K562 (cell line): ENCODE data around the gene WT1. TPM values are rescaled to one million over a fixed set of nuclear protein-coding genes. Genes with fewer than 3 reads are reported as not detected.
A peak's percentile ranks its signal among the peaks of the same experiment; 100 is the strongest.

Source experiments
- BRD4 ChIP-seq: fragments of 200-600 bp; sonication (generic); IDR thresholded peaks from 2 replicates; pipeline ENCODE4 v1.6.1; 2017; ENCODE audit warnings: inconsistent platforms
- GATAD2A ChIP-seq: fragments of 450-650 bp; IDR thresholded peaks from 2 replicates; pipeline ENCODE4 v1.6.1; 2017
- HMG20A ChIP-seq: fragments of 450-650 bp; formaldehyde crosslinking; conservative IDR thresholded peaks from 2 replicates; pipeline ENCODE4 v1.4.0; 2020; ENCODE audit warnings: mild to moderate bottlenecking, mixed read lengths
- HNRNPLL ChIP-seq: fragments of 200-400 bp; formaldehyde crosslinking; IDR thresholded peaks from 2 replicates; pipeline ENCODE4 v1.6.1; 2017; ENCODE audit warnings: low read length, low read depth, mild to moderate bottlenecking; ENCODE audit not compliant: poor library complexity, severe bottlenecking
- KAT7 ChIP-seq: sonication (generic); formaldehyde crosslinking; IDR thresholded peaks from 2 replicates; pipeline ENCODE4 v1.8.0; 2022; ENCODE audit warnings: missing genetic modification reagents, mild to moderate bottlenecking, borderline replicate concordance
- KDM1A ChIP-seq, 2 experiments: fragments of 450-650 bp; IDR thresholded peaks; 2 replicates each; pipeline ENCODE4 v1.6.1; 2016; ENCODE audit warnings: mild to moderate bottlenecking in 2 of 2
- LCOR ChIP-seq: sonication (generic); formaldehyde crosslinking; IDR thresholded peaks from 2 replicates; pipeline ENCODE4 v1.8.0; 2022; ENCODE audit warnings: mild to moderate bottlenecking, missing genetic modification reagents
- NBN ChIP-seq: fragments of 450-650 bp; IDR thresholded peaks from 2 replicates; pipeline ENCODE4 v1.6.1; 2016; ENCODE audit warnings: low read depth, mild to moderate bottlenecking
- NR2C1 ChIP-seq, 2 experiments: fragments of 450-650 bp; IDR thresholded peaks; 2 replicates each; pipeline ENCODE4 v1.6.1; 2017; ENCODE audit warnings: mild to moderate bottlenecking in 2 of 2, antibody characterized with exemption in 1 of 2, inconsistent platforms in 1 of 2, missing compliant biosample characterization in 1 of 2, missing genetic modification characterization in 1 of 2
- SUPT5H ChIP-seq: fragments of 450-650 bp; IDR thresholded peaks from 2 replicates; pipeline ENCODE4 v1.6.1; 2016
- TEAD4 ChIP-seq, 2 experiments: sonication (generic) in 1 of 2; formaldehyde crosslinking in 1 of 2; IDR thresholded peaks; 2 replicates each; pipeline versions ENCODE4 v1.6.1 to v1.8.0; 2012 to 2022; ENCODE audit warnings: borderline replicate concordance in 1 of 2, inconsistent platforms in 1 of 2, low read length in 1 of 2, mild to moderate bottlenecking in 1 of 2, missing genetic modification reagents in 1 of 2
- TGIF2 ChIP-seq: sonication (generic); formaldehyde crosslinking; IDR thresholded peaks from 2 replicates; pipeline ENCODE4 v1.8.1; 2022; ENCODE audit warnings: mild to moderate bottlenecking, missing genetic modification reagents, moderate library complexity
- TSC22D4 ChIP-seq: fragments of 450-650 bp; IDR thresholded peaks from 2 replicates; pipeline ENCODE4 v1.6.1; 2016; ENCODE audit warnings: missing genetic modification characterization, missing biosample characterization, control low read depth
- YY1 ChIP-seq, 3 experiments: IDR thresholded peaks; 2 replicates each; pipeline ENCODE4 v1.6.1; 2011; ENCODE audit warnings: low read length in 2 of 3, mild to moderate bottlenecking in 2 of 3, moderate library complexity in 2 of 3, borderline replicate concordance in 1 of 3, control low read depth in 1 of 3, low read depth in 1 of 3; ENCODE audit not compliant: insufficient read depth in 3 of 3, insufficient replicate concordance in 2 of 3, control insufficient read depth in 1 of 3, insufficient read length in 1 of 3; ENCODE audit errors: extremely low read depth in 1 of 3
- ZBED1 ChIP-seq: IDR thresholded peaks from 2 replicates; pipeline ENCODE4 v1.6.1; 2014
- ZBTB33 ChIP-seq: sonication (generic); formaldehyde crosslinking; IDR thresholded peaks from 2 replicates; pipeline ENCODE4 v1.8.1; 2023; ENCODE audit warnings: mild to moderate bottlenecking, missing genetic modification reagents
- ZC3H4 ChIP-seq: sonication (generic); formaldehyde crosslinking; IDR thresholded peaks from 2 replicates; pipeline ENCODE4 v1.9.0; 2021; ENCODE audit warnings: missing genetic modification reagents, borderline replicate concordance
- ZKSCAN3 ChIP-seq: fragments of 250-450 bp; sonication (Bioruptor Pico); IDR thresholded peaks from 2 replicates; pipeline ENCODE4 v1.4.0; 2020
- ZNF124 ChIP-seq: sonication (generic); formaldehyde crosslinking; IDR thresholded peaks from 2 replicates; pipeline ENCODE4 v1.8.1; 2022; ENCODE audit warnings: missing genetic modification reagents
- ZNF41 ChIP-seq: fragments of 250-450 bp; sonication (Bioruptor Pico); conservative IDR thresholded peaks from 2 replicates; pipeline ENCODE4 v1.4.0; 2020; ENCODE audit warnings: mild to moderate bottlenecking
- ZNF766 ChIP-seq: fragments of 200-800 bp; sonication (Bioruptor generic); conservative IDR thresholded peaks from 2 replicates; pipeline ENCODE4 v1.6.1; 2016; ENCODE audit warnings: missing genetic modification characterization, missing compliant biosample characterization
- polyA plus RNA-seq, 8 experiments: library from polyadenylated mRNA; depleted of rRNA in 4 of 8; stranded (reverse) in 5 of 8; unstranded in 3 of 8; fragments of >200 nt; fragmentation: Nextera tagmentation in 2 of 8; fragmentation: Illumina TruSeq in 1 of 8; extraction: Ambion mirVana in 2 of 8; extraction: Trizol in 1 of 8; gene quantifications; 2 replicates each; pipeline versions ENCODE4 v1.2.1 to v1.2.3, GENCODE V29; 2011 to 2014; ENCODE audit warnings: inconsistent platforms in 1 of 8, missing spikeins in 1 of 8
- total RNA-seq, 7 experiments: library from RNA; depleted of rRNA in 6 of 7; stranded (reverse); fragments of >200 nt in 6 of 7; fragmentation: Illumina TruSeq in 2 of 7; extraction: Trizol in 2 of 7; gene quantifications; 2 replicates each; pipeline versions ENCODE4 v1.2.1 to v1.2.3, GENCODE V29; 2011 to 2021; ENCODE audit warnings: low replicate concordance in 1 of 7
- TF ChIP-seq, protein P1 (sequence below): fragments of 250-450 bp; sonication (Bioruptor Pico); IDR thresholded peaks from 2 replicates; pipeline ENCODE4 v1.4.0; 2020; ENCODE audit warnings: mild to moderate bottlenecking, moderate library complexity
- TF ChIP-seq, protein P2 (sequence below): fragments of 450-650 bp; formaldehyde crosslinking; IDR thresholded peaks from 2 replicates; pipeline ENCODE4 v1.4.0; 2022; ENCODE audit warnings: missing genetic modification characterization
- TF ChIP-seq, protein P3 (sequence below): fragments of 450-650 bp; formaldehyde crosslinking; IDR thresholded peaks from 2 replicates; pipeline ENCODE4 v1.4.0; 2020; ENCODE audit warnings: mild to moderate bottlenecking, moderate library complexity

The WT1 gene
- total and polyA plus RNA-seq, 9 of the 15 experiments (the other 6 are each of a cell fraction or from before 2014, with no cell fraction given) = 7.1 to 33.8 (median 19.4) TPM

DNA sequence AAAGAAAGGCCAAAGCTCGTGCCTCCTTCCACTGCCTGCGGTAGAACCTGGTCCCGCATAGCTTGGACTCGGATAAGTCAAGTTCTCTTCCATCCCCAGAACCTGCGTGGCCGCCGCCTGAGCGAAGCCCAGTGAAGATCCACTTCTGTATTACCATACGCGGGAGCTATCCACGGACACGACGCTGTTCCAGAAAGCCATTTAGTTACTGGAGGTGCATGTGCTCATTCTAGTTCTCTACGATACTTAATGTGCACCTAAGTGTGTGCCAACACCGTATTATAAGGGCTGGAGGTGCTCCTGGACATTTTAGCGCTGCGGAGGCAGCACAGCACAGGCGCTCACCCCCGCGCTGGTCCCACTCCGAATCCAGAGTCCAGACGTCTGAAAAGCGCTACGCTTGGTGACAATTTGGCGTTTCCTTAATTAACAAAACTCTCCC lies 1.4 kb downstream of the WT1 start (continued):
- TF ChIP-seq, protein P1, sequence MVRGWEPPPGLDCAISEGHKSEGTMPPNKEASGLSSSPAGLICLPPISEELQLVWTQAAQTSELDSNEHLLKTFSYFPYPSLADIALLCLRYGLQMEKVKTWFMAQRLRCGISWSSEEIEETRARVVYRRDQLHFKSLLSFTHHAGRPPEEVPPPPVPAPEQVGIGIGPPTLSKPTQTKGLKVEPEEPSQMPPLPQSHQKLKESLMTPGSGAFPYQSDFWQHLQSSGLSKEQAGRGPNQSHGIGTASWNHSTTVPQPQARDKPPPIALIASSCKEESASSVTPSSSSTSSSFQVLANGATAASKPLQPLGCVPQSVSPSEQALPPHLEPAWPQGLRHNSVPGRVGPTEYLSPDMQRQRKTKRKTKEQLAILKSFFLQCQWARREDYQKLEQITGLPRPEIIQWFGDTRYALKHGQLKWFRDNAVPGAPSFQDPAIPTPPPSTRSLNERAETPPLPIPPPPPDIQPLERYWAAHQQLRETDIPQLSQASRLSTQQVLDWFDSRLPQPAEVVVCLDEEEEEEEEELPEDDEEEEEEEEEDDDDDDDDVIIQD (CRISPR knock-in tag) = no peak
- TF ChIP-seq TEAD4 (IDR thresholded peaks at IDR 0.05; ENCODE audit: low read length) (0 out of 2 replicates have a peak, but pooled peaks have one; percentile 1), TEAD4 (CRISPR knock-in tag; IDR thresholded peaks at IDR 0.05; ENCODE audit: borderline replicate concordance) (no peak), HMG20A (CRISPR knock-in tag) (no peak), ZBTB33 (CRISPR knock-in tag) (no peak), HNRNPLL (no peak), NBN (no peak), LCOR (CRISPR knock-in tag) (no peak), ZBED1 (no peak; the same call in 1 of the 2 replicates), ZNF766 (no peak), GATAD2A (no peak), ZKSCAN3 (CRISPR knock-in tag) (no peak), YY1 (IDR thresholded peaks at IDR 0.05; ENCODE audit: borderline replicate concordance in 1 of 3, control insufficient read depth in 1 of 3, extremely low read depth in 1 of 3, insufficient read depth in 3 of 3, insufficient read length in 1 of 3, insufficient replicate concordance in 2 of 3, low read depth in 1 of 3, low read length in 2 of 3) (peak in 1 of 3 experiments; percentile 20), ZNF124 (CRISPR knock-in tag) (no peak), BRD4 (no peak), KDM1A (IDR thresholded peaks at IDR 0.05) (no peak), SUPT5H (no peak), ZC3H4 (CRISPR knock-in tag) (0 out of 2 replicates have a peak, but pooled peaks have one; percentile 30), ZNF41 (CRISPR knock-in tag) (no peak), TSC22D4 (tag) (no peak), TGIF2 (CRISPR knock-in tag) (no peak), NR2C1 (IDR thresholded peaks at IDR 0.05) (no peak), NR2C1 (tag; IDR thresholded peaks at IDR 0.05) (no peak), KAT7 (CRISPR knock-in tag) (no peak)
- TF ChIP-seq, protein P2, sequence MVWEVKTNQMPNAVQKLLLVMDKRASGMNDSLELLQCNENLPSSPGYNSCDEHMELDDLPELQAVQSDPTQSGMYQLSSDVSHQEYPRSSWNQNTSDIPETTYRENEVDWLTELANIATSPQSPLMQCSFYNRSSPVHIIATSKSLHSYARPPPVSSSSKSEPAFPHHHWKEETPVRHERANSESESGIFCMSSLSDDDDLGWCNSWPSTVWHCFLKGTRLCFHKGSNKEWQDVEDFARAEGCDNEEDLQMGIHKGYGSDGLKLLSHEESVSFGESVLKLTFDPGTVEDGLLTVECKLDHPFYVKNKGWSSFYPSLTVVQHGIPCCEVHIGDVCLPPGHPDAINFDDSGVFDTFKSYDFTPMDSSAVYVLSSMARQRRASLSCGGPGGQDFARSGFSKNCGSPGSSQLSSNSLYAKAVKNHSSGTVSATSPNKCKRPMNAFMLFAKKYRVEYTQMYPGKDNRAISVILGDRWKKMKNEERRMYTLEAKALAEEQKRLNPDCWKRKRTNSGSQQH (CRISPR knock-in tag) = no peak
- TF ChIP-seq, protein P3, sequence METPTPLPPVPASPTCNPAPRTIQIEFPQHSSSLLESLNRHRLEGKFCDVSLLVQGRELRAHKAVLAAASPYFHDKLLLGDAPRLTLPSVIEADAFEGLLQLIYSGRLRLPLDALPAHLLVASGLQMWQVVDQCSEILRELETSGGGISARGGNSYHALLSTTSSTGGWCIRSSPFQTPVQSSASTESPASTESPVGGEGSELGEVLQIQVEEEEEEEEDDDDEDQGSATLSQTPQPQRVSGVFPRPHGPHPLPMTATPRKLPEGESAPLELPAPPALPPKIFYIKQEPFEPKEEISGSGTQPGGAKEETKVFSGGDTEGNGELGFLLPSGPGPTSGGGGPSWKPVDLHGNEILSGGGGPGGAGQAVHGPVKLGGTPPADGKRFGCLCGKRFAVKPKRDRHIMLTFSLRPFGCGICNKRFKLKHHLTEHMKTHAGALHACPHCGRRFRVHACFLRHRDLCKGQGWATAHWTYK (CRISPR knock-in tag) = no peak
